ENCODE results near the gene FOXK1. TPM values are rescaled to one million over a fixed set of nuclear protein-coding genes. Genes with fewer than 3 reads are reported as not detected.

Gene FOXK1
- total RNA-seq, 1 donor from 2014 or later = 21.7 TPM

GRCh38 chr7:4699841-4700240 lies 17.7 kb downstream of the FOXK1 start:
- ATAC-seq = no peak

GRCh38 chr7:4700577-4701235 lies 18.6 kb downstream of the FOXK1 start:
- peak; percentile 60 for ATAC-seq

- ATAC-seq = no peak
Measured at GRCh38 chr7:4702961-4703512, 20.9 kb downstream of the FOXK1 start.

GRCh38 chr7:4703532-4703931 lies 21.4 kb downstream of the FOXK1 start:
- no peak for ATAC-seq

- no peak for ATAC-seq
Measured at GRCh38 chr7:4706384-4707216, 24.5 kb downstream of the FOXK1 start.

- ATAC-seq = no peak
Measured at GRCh38 chr7:4707217-4707741, 25.2 kb downstream of the FOXK1 start.

GRCh38 chr7:4707980-4708411 lies 25.9 kb downstream of the FOXK1 start:
- no peak for ATAC-seq

- no peak for ATAC-seq
Measured at GRCh38 chr7:4709187-4709586, 27.1 kb downstream of the FOXK1 start.

GRCh38 chr7:4711093-4711492 lies 29.0 kb downstream of the FOXK1 start:
- no peak for ATAC-seq

GRCh38 chr7:4711634-4712033 lies 29.5 kb downstream of the FOXK1 start:
- no peak for ATAC-seq

- ATAC-seq = peak; percentile 33
Measured at GRCh38 chr7:4712281-4713182, 30.4 kb downstream of the FOXK1 start.

- ATAC-seq = no peak
Measured at GRCh38 chr7:4713183-4713784, 31.2 kb downstream of the FOXK1 start.

GRCh38 chr7:4714161-4714700 lies 32.1 kb downstream of the FOXK1 start:
- no peak for ATAC-seq

- ATAC-seq = no peak
Measured at GRCh38 chr7:4714767-4715409, 32.8 kb downstream of the FOXK1 start.

- peak; percentile 91 for ATAC-seq
Measured at GRCh38 chr7:4715410-4715776, 33.3 kb downstream of the FOXK1 start.

- no peak for ATAC-seq
Measured at GRCh38 chr7:4716946-4717795, 35.1 kb downstream of the FOXK1 start.

- ATAC-seq = no peak
Measured at GRCh38 chr7:4718075-4718474, 36.0 kb downstream of the FOXK1 start.

- ATAC-seq = no peak
Measured at GRCh38 chr7:4720225-4720624, 38.1 kb downstream of the FOXK1 start.

- ATAC-seq = no peak
Measured at GRCh38 chr7:4722308-4722707, 40.2 kb downstream of the FOXK1 start.

- ATAC-seq = no peak
Measured at GRCh38 chr7:4722960-4723630, 41.0 kb downstream of the FOXK1 start.
